ENCODE results near the gene MAP3K5. TPM values are rescaled to one million over a fixed set of nuclear protein-coding genes. Genes with fewer than 3 reads are reported as not detected.

MAP3K5 gene
- total and polyA plus RNA-seq, 2 of the 8 experiments (the other 6 are each of a cell fraction or from before 2014, with no cell fraction given): 0.63 to 2.6 TPM

DNA sequence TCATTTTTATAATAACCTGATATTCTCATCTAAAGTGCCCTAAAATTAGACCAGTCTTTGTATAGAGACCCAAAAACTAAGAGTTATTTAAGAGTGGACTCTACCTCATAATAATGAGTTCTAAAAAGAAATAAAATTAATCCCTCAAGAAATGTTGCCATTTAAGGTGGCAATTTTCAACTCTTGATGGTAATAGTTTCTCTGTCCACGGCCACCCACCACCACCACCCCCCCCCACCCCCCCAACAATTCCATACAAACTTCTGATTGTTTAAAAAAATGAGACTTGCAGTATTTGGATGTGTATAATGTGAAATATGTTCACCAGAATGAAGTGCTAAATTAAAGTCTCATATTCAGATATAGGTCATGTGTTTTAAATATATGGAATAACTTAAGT, 244.4 kb downstream of the MAP3K5 start:
- no peak overlapping the region for H3K4me2 ChIP-seq (ENCODE audit: insufficient read depth in 1 of 2, low read depth in 2 of 2, low read length in 2 of 2)
- WGBS, 2 experiments (ENCODE audit: extremely low coverage in 1 of 2, insufficient coverage in 1 of 2, insufficient read length in 1 of 2, insufficient replicate concordance in 2 of 2, low coverage in 1 of 2, low lambda C conversion rate in 2 of 2, missing lambda C conversion rate in 1 of 2): 71% methylated on average over 1 of the region's 1 CpG; no CpG with 5 or more reads in 1 of the 2 experiments

More for the DNA sequence above, 244.4 kb downstream of the MAP3K5 start:
- Histone ChIP-seq H2AK5ac (ENCODE audit: low read depth, low read length) (no peak overlapping the region), H2BK120ac (replicated peaks; ENCODE audit: low read depth, low read length) (no peak overlapping the region), H2BK15ac (ENCODE audit: low read length) (no peak overlapping the region), H3K36me3 (ENCODE audit: control insufficient read depth in 2 of 4, insufficient read depth in 4 of 4, low read length in 3 of 4) (no peaks in the 10 kb centered on the region; a peak in 1 of 8 replicates), H2AFZ (ENCODE audit: low read length) (no peak overlapping the region), H4K5ac (ENCODE audit: insufficient read length, low read depth, low read length) (no peak overlapping the region), H2BK20ac (ENCODE audit: low read length) (no peak overlapping the region), H4K91ac (replicated peaks; ENCODE audit: insufficient read length, low read length) (no peak overlapping the region), H3K4me3 (ENCODE audit: extremely low read depth in 1 of 4, insufficient read depth in 2 of 4, low read depth in 3 of 4, low read length in 4 of 4) (peak overlapping the region in 1 of 4 experiments; percentile 99; a peak in 2 of 8 replicates), H3K14ac (ENCODE audit: insufficient read length) (no peak overlapping the region), H2BK5ac (ENCODE audit: low read depth, low read length) (no peak overlapping the region), H3K9ac (replicated peaks in 1 of 4; ENCODE audit: extremely low read depth in 1 of 4, low read depth in 3 of 4, low read length in 3 of 4) (no peak overlapping the region), H3K56ac (replicated peaks; ENCODE audit: insufficient read length, low read depth, low read length) (no peak overlapping the region), H3K79me2 (ENCODE audit: control insufficient read depth in 1 of 2, insufficient read depth in 2 of 2, low read length in 2 of 2) (peaks cover 8 to 66% of the 10 kb centered on the region in 2 experiments; a peak in 3 of 4 replicates), H2BK12ac (ENCODE audit: low read depth, low read length) (no peak overlapping the region), H4K20me1 (replicated peaks in 1 of 2; ENCODE audit: control insufficient read depth in 1 of 2, insufficient read depth in 2 of 2, low read length in 2 of 2) (peaks cover 2 to 6% of the 10 kb centered on the region in 2 experiments), H3K4ac (replicated peaks; ENCODE audit: insufficient read length, low read depth, low read length) (no peak overlapping the region), H3K23ac (ENCODE audit: insufficient read length) (no peak overlapping the region), H4K8ac (ENCODE audit: extremely low read depth, insufficient read depth, low read length) (no peak overlapping the region), H3K9me3 (ENCODE audit: insufficient read depth in 2 of 2, low read depth in 1 of 2, low read length in 1 of 2) (no peaks in the 10 kb centered on the region), H3K79me1 (ENCODE audit: low read depth, low read length) (no peaks in the 10 kb centered on the region; the same call in 1 of the 2 replicates), H3K27me3 (replicated peaks in 1 of 4; ENCODE audit: control insufficient read depth in 3 of 4, extremely low read depth in 1 of 4, insufficient read depth in 3 of 4, low read length in 3 of 4) (peaks cover 0 to 14% (median 7%) of the 10 kb centered on the region in 4 experiments; a peak in 5 of 7 replicates), H3K18ac (ENCODE audit: extremely low read depth, low read length) (no peak overlapping the region), H3K27ac (ENCODE audit: low read depth, low read length) (no peak overlapping the region), H3K23me2 (ENCODE audit: low read depth, low read length) (peaks cover 13% of the 10 kb centered on the region), H3K4me1 (replicated peaks in 1 of 4; ENCODE audit: control insufficient read depth in 3 of 4, insufficient read depth in 4 of 4, low read length in 3 of 4) (peaks cover 2 to 18% (median 5%) of the 10 kb centered on the region in 4 experiments; a peak in 6 of 7 replicates)
- CTCF ChIA-PET (ENCODE audit: partially characterized antibody): interaction anchor here (0.6 to 1.9 kb wide), 18 partner anchors 9 to 321 kb away, joined by 3 to 15 read pairs (median 4); no protein-coding TSS in a partner anchor
- POLR2A ChIA-PET (ENCODE audit: partially characterized antibody): interaction anchor here (0.7 to 1.4 kb wide), 3 partner anchors 13 to 259 kb away, joined by 3 to 11 read pairs (median 5); partner anchors contain the start of gene BCLAF1
- FAIRE-seq: no peak
- no peak for TF ChIP-seq CHD2 (IDR thresholded peaks at IDR 0.05; ENCODE audit: low read length)
- no peak for TF ChIP-seq NRF1 (IDR thresholded peaks at IDR 0.05; ENCODE audit: low read depth, low read length)
- TF ChIP-seq, protein P1, sequence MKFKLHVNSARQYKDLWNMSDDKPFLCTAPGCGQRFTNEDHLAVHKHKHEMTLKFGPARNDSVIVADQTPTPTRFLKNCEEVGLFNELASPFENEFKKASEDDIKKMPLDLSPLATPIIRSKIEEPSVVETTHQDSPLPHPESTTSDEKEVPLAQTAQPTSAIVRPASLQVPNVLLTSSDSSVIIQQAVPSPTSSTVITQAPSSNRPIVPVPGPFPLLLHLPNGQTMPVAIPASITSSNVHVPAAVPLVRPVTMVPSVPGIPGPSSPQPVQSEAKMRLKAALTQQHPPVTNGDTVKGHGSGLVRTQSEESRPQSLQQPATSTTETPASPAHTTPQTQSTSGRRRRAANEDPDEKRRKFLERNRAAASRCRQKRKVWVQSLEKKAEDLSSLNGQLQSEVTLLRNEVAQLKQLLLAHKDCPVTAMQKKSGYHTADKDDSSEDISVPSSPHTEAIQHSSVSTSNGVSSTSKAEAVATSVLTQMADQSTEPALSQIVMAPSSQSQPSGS (IDR thresholded peaks at IDR 0.05; ENCODE audit: low read length): no peak
- TF ChIP-seq, protein P2, sequence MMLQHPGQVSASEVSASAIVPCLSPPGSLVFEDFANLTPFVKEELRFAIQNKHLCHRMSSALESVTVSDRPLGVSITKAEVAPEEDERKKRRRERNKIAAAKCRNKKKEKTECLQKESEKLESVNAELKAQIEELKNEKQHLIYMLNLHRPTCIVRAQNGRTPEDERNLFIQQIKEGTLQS (IDR thresholded peaks at IDR 0.05; ENCODE audit: insufficient read depth, low read depth, low read length): no peak
- no peak for TF ChIP-seq MAFK (IDR thresholded peaks at IDR 0.05; ENCODE audit: low read depth, low read length)
- TF ChIP-seq KDM4A (IDR thresholded peaks at IDR 0.05; ENCODE audit: low read depth, low read length, severe bottlenecking): no peak
- TF ChIP-seq SP4 (IDR thresholded peaks at IDR 0.05; ENCODE audit: low read length): no peak
- DNase-seq (ENCODE audit: low read depth in 1 of 2, low spot score in 2 of 2): no peak

Measured in H1 (cell line).